Right atrium auricular region (tissue), 2 donors: ENCODE data around the gene TRIM10. TPM values are rescaled to one million over a fixed set of nuclear protein-coding genes. Genes with fewer than 3 reads are reported as not detected.

ENCODE experiments used
- DNase-seq: peaks from one replicate; pipeline ENCODE4 v3.0.0-alpha.2; 2019; ENCODE audit warnings: low spot score
- H3K27ac ChIP-seq, 2 donors: fragments of 200-600 bp; sonication (generic); 1 replicate in 1 of 2; 2 replicates in 1 of 2; pipeline ENCODE4 v1.5.1; 2016 to 2019
- H3K27me3 ChIP-seq, 2 donors: fragments of 200-600 bp; sonication (generic); one replicate each; pipeline versions ENCODE4 v1.5.1 to v1.6.0; 2017 to 2019
- H3K36me3 ChIP-seq: fragments of 200-600 bp; sonication (generic); one replicate; pipeline ENCODE4 v1.5.1; 2016
- H3K4me1 ChIP-seq, 2 donors: fragments of 200-600 bp; sonication (generic); one replicate each; pipeline versions ENCODE4 v1.5.1 to v1.6.0; 2017 to 2019
- H3K4me3 ChIP-seq, 2 donors: fragments of 200-600 bp; sonication (generic); 1 replicate in 1 of 2; 2 replicates in 1 of 2; pipeline ENCODE4 v1.5.1; 2017 to 2019; ENCODE audit warnings: mild to moderate bottlenecking in 1 of 2, moderate library complexity in 1 of 2
- H3K9me3 ChIP-seq, 2 donors: fragments of 200-600 bp; sonication (generic); one replicate each; pipeline ENCODE4 v1.5.1; 2019
- CTCF ChIP-seq, 2 donors: fragments of 200-600 bp; sonication (generic); IDR thresholded peaks; one replicate each; pipeline ENCODE4 v1.5.1; 2019; ENCODE audit warnings: antibody characterized with exemption in 2 of 2
- total RNA-seq, 2 donors: library from RNA; depleted of rRNA; stranded (reverse); fragments of >200 nt; gene quantifications; one replicate each; pipeline ENCODE4 v1.1.0, GENCODE V29; 2016

The TRIM10 gene
- total RNA-seq, 2 donors from 2014 or later: not detected

GRCh38 chr6:30149858-30150550 is 11.0 kb downstream of the TRIM10 start:
- Histone ChIP-seq H3K4me3 (no peak overlapping the region), H3K27me3 (no peaks in the 10 kb centered on the region), H3K9me3 (no peaks in the 10 kb centered on the region), H3K27ac (no peak overlapping the region), H3K4me1 (no peaks in the 10 kb centered on the region), H3K36me3 (no peaks in the 10 kb centered on the region)
- TF ChIP-seq CTCF (IDR thresholded peaks at IDR 0.05): no peak
- no peak for DNase-seq

- no peaks in the 10 kb centered on the region for H3K4me1 ChIP-seq
- no peak overlapping the region for H3K4me3 ChIP-seq
- H3K36me3 ChIP-seq: no peaks in the 10 kb centered on the region
- H3K27ac ChIP-seq: no peak overlapping the region
- TF ChIP-seq CTCF (IDR thresholded peaks at IDR 0.05): no peak
- no peaks in the 10 kb centered on the region for H3K27me3 ChIP-seq
- no peak for DNase-seq
- H3K9me3 ChIP-seq: no peaks in the 10 kb centered on the region
Observed at GRCh38 chr6:30149234-30149633, 11.8 kb downstream of the TRIM10 start.

- Histone ChIP-seq H3K27me3 (no peaks in the 10 kb centered on the region), H3K27ac (no peak overlapping the region), H3K4me3 (no peak overlapping the region), H3K36me3 (no peaks in the 10 kb centered on the region), H3K4me1 (no peaks in the 10 kb centered on the region), H3K9me3 (no peaks in the 10 kb centered on the region)
- no peak for TF ChIP-seq CTCF (IDR thresholded peaks at IDR 0.05)
- DNase-seq: no peak
Observed at GRCh38 chr6:30147096-30147495, 13.9 kb downstream of the TRIM10 start.

DNA sequence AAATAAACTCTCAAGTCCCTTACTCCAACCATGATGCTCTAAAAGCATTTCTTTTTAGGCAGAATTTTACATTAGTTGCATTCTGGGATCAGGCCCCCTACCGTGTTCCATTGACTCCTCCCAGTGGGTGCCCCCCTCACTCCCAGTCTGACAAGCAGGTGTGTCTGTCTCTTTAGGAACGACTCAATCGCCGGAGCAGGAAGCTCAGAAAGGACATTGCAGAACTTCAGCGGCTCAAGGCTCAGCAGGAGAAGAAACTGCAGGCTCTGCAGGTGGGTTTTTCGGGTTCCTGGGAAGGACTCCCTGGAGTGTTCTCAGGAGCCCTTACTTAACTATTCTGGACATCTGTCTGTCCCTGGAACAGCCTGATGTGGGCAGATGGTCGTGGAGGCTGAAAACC is 15.2 kb downstream of the TRIM10 start:
- Histone ChIP-seq H3K36me3 (no peaks in the 10 kb centered on the region), H3K27ac (no peak overlapping the region), H3K9me3 (no peaks in the 10 kb centered on the region), H3K27me3 (no peaks in the 10 kb centered on the region), H3K4me1 (no peaks in the 10 kb centered on the region), H3K4me3 (no peak overlapping the region)
- no peak for TF ChIP-seq CTCF (IDR thresholded peaks at IDR 0.05)
- no peak for DNase-seq

DNA sequence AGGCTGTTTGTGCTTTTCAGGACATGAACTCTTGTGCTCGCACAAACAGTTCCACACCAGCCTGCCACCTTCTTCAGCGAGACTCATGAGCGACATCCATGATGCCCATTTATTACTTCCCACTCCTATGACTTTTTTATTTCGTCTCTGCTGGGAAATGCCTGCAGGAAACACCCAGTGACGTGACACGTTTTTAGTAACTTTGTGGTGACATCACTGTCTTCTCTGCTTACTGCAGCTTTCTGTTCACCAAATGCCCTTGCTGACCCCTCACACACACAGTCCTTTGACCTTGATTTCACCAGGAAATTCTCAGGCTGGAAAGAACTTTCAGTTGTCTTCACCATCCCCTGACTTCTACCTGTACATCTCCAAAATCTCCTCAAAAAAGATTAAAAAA is 16.2 kb downstream of the TRIM10 start:
- Histone ChIP-seq H3K27ac (no peak overlapping the region), H3K4me3 (no peak overlapping the region), H3K36me3 (no peaks in the 10 kb centered on the region), H3K27me3 (no peaks in the 10 kb centered on the region), H3K4me1 (no peaks in the 10 kb centered on the region), H3K9me3 (no peaks in the 10 kb centered on the region)
- DNase-seq: no peak
- TF ChIP-seq CTCF (IDR thresholded peaks at IDR 0.05): no peak

DNA sequence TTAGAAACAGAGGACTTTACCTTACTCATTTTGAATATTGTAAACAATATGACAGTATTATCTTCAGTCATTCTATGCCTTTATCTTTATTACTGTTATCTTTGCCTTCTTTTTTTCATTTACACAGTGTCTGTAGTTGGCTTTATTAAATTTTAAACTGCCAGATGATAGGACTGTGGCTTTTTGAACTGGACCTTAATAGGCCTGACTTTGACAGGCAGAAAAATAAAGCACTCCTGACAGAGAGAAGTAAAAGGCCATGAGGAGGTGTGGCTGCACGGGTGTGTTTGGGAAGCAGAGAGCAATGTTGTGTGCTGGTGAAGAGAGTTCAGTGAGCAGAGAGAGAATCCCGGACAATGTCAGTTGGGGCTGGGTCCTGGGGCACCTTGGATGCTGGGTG is 17.2 kb downstream of the TRIM10 start:
- no peak for DNase-seq
- Histone ChIP-seq H3K9me3 (no peaks in the 10 kb centered on the region), H3K4me1 (no peaks in the 10 kb centered on the region), H3K27ac (no peak overlapping the region), H3K27me3 (no peaks in the 10 kb centered on the region), H3K4me3 (no peak overlapping the region), H3K36me3 (no peaks in the 10 kb centered on the region)
- no peak for TF ChIP-seq CTCF (IDR thresholded peaks at IDR 0.05)
